ENCODE results near the gene MFSD6. TPM values are rescaled to one million over a fixed set of nuclear protein-coding genes. Genes with fewer than 3 reads are reported as not detected.

The MFSD6 gene
- total RNA-seq, 1 donor from 2014 or later = 37.4 TPM

GRCh38 chr2:190412966-190413365, 4.8 kb downstream of the MFSD6 start:
- no peak overlapping the region for H3K4me3 ChIP-seq (ENCODE audit: low read depth, low read length)
- H3K36me3 ChIP-seq (ENCODE audit: control insufficient read depth, insufficient read depth, low read length) = no peaks in the 10 kb centered on the region
- DNase-seq (ENCODE audit: low read depth) = peak; percentile 35
- no peak for FAIRE-seq
- H3K27me3 ChIP-seq (ENCODE audit: control insufficient read depth, insufficient read depth, low read length) = no peaks in the 10 kb centered on the region
- no peak for TF ChIP-seq CTCF (IDR thresholded peaks at IDR 0.05; ENCODE audit: insufficient read depth, low read length, severe bottlenecking)

- no peak overlapping the region for H3K4me3 ChIP-seq (ENCODE audit: low read depth, low read length)
- no peak for TF ChIP-seq CTCF (IDR thresholded peaks at IDR 0.05; ENCODE audit: insufficient read depth, low read length, severe bottlenecking)
- no peaks in the 10 kb centered on the region for H3K27me3 ChIP-seq (ENCODE audit: control insufficient read depth, insufficient read depth, low read length)
- DNase-seq (ENCODE audit: low read depth) (peak; percentile 94), FAIRE-seq (peak; percentile 99)
- H3K36me3 ChIP-seq (ENCODE audit: control insufficient read depth, insufficient read depth, low read length) = no peaks in the 10 kb centered on the region
Measured at GRCh38 chr2:190413421-190413820, 5.3 kb downstream of the MFSD6 start.

GRCh38 chr2:190415251-190415650, 7.1 kb downstream of the MFSD6 start:
- H3K4me3 ChIP-seq (ENCODE audit: low read depth, low read length) = no peak overlapping the region

GRCh38 chr2:190415794-190416775, 7.9 kb downstream of the MFSD6 start:
- Histone ChIP-seq H3K4me3 (ENCODE audit: low read depth, low read length) (no peak overlapping the region), H3K27me3 (ENCODE audit: control insufficient read depth, insufficient read depth, low read length) (no peaks in the 10 kb centered on the region), H3K36me3 (ENCODE audit: control insufficient read depth, insufficient read depth, low read length) (peaks cover 2% of the 10 kb centered on the region)
- FAIRE-seq (no peak), DNase-seq (ENCODE audit: low read depth) (no peak)
- TF ChIP-seq CTCF (IDR thresholded peaks at IDR 0.05; ENCODE audit: insufficient read depth, low read length, severe bottlenecking) = no peak

More at GRCh38 chr2:190415251-190415650, 7.1 kb downstream of the MFSD6 start:
- Histone ChIP-seq H3K36me3 (ENCODE audit: control insufficient read depth, insufficient read depth, low read length) (peaks cover 2% of the 10 kb centered on the region), H3K27me3 (ENCODE audit: control insufficient read depth, insufficient read depth, low read length) (no peaks in the 10 kb centered on the region)
- TF ChIP-seq CTCF (IDR thresholded peaks at IDR 0.05; ENCODE audit: insufficient read depth, low read length, severe bottlenecking) = no peak
- no peak for DNase-seq (ENCODE audit: low read depth)
- no peak for FAIRE-seq

- FAIRE-seq (no peak), DNase-seq (ENCODE audit: low read depth) (no peak)
- H3K4me3 ChIP-seq (ENCODE audit: low read depth, low read length) = no peak overlapping the region
- H3K36me3 ChIP-seq (ENCODE audit: control insufficient read depth, insufficient read depth, low read length) = peaks cover 2% of the 10 kb centered on the region
- no peaks in the 10 kb centered on the region for H3K27me3 ChIP-seq (ENCODE audit: control insufficient read depth, insufficient read depth, low read length)
- no peak for TF ChIP-seq CTCF (IDR thresholded peaks at IDR 0.05; ENCODE audit: insufficient read depth, low read length, severe bottlenecking)
Measured at GRCh38 chr2:190417045-190417842, 9.1 kb downstream of the MFSD6 start.
